GM23338 (cell line): Measurements from ENCODE around the gene GNB1L. TPM values are rescaled to one million over a fixed set of nuclear protein-coding genes. Genes with fewer than 3 reads are reported as not detected.

Experiments used
- ATAC-seq: fragments of 200-7000 bp; cut with Tn5 transposase; 3 replicates; pipeline ENCODE4 v1.9.1; 2020
- DNase-seq: peaks from one replicate; pipeline ENCODE4 v3.0.0-alpha.2; 2015; ENCODE audit warnings: low spot score
- H2AFZ ChIP-seq: fragments of 200-600 bp; sonication (generic); 2 replicates; pipeline ENCODE4 v1.8.0; 2016; ENCODE audit warnings: antibody characterized with exemption, mild to moderate bottlenecking, moderate library complexity
- H3F3A ChIP-seq: fragments of 200-600 bp; sonication (generic); replicated peaks from 2 replicates; pipeline ENCODE4 v1.8.0; 2017; ENCODE audit warnings: antibody characterized with exemption, mixed run types, low read depth
- H3K27ac ChIP-seq: fragments of 200-600 bp; sonication (generic); 2 replicates; pipeline ENCODE4 v1.6.1; 2016; ENCODE audit warnings: low read depth
- H3K27me3 ChIP-seq: fragments of 200-600 bp; sonication (generic); 2 replicates; pipeline ENCODE4 v1.8.0; 2016; ENCODE audit warnings: mild to moderate bottlenecking, mixed run types, moderate library complexity; ENCODE audit not compliant: insufficient read depth
- H3K36me3 ChIP-seq: fragments of 200-600 bp; sonication (generic); 2 replicates; pipeline ENCODE4 v1.8.0; 2016; ENCODE audit warnings: mild to moderate bottlenecking; ENCODE audit not compliant: insufficient read depth
- H3K4me1 ChIP-seq: fragments of 200-600 bp; sonication (generic); 2 replicates; pipeline ENCODE4 v1.8.0; 2016; ENCODE audit warnings: mild to moderate bottlenecking, moderate library complexity; ENCODE audit not compliant: insufficient read depth
- H3K4me2 ChIP-seq: fragments of 200-600 bp; sonication (generic); 2 replicates; pipeline ENCODE4 v1.7.1; 2017; ENCODE audit warnings: mixed run types
- H3K4me3 ChIP-seq: fragments of 200-600 bp; sonication (generic); 2 replicates; pipeline ENCODE4 v1.6.1; 2016; ENCODE audit warnings: mixed run types
- H3K79me2 ChIP-seq: fragments of 200-600 bp; sonication (generic); replicated peaks from 2 replicates; pipeline ENCODE4 v1.8.0; 2017; ENCODE audit warnings: mild to moderate bottlenecking; ENCODE audit not compliant: insufficient read depth
- H3K9me2 ChIP-seq: fragments of 200-600 bp; sonication (generic); 2 replicates; pipeline ENCODE4 v1.8.0; 2017; ENCODE audit not compliant: insufficient read depth
- H4K20me1 ChIP-seq: fragments of 200-600 bp; sonication (generic); replicated peaks from 2 replicates; pipeline ENCODE4 v1.8.0; 2017; ENCODE audit warnings: mild to moderate bottlenecking; ENCODE audit not compliant: insufficient read depth
- H3K27ac Mint-ChIP-seq: 2 replicates; pipeline ENCODE4 v1.8.0; 2020; ENCODE audit warnings: inconsistent platforms, mild to moderate bottlenecking, moderate library complexity, mixed read lengths
- H3K27me3 Mint-ChIP-seq: 3 replicates; pipeline ENCODE4 v1.8.0; 2022; ENCODE audit warnings: low read depth, mild to moderate bottlenecking, moderate library complexity, mixed read lengths, inconsistent platforms; ENCODE audit not compliant: insufficient read depth, poor library complexity
- H3K36me3 Mint-ChIP-seq: 3 replicates; pipeline ENCODE4 v1.8.0; 2021; ENCODE audit warnings: low read depth, mild to moderate bottlenecking, inconsistent platforms, moderate library complexity, mixed read lengths
- H3K4me1 Mint-ChIP-seq: 3 replicates; pipeline ENCODE4 v1.8.0; 2020; ENCODE audit warnings: mild to moderate bottlenecking, inconsistent platforms, mixed read lengths
- H3K4me3 Mint-ChIP-seq: 3 replicates; pipeline ENCODE4 v1.8.0; 2021; ENCODE audit warnings: moderate library complexity, mild to moderate bottlenecking, inconsistent platforms, mixed read lengths
- H3K9me3 Mint-ChIP-seq: 3 replicates; pipeline ENCODE4 v1.8.0; 2020; ENCODE audit warnings: moderate library complexity, mild to moderate bottlenecking, inconsistent platforms, mixed read lengths
- CREB1 ChIP-seq: fragments of 250-450 bp; sonication (Bioruptor Pico); IDR thresholded peaks from 2 replicates; pipeline ENCODE4 v1.5.0; 2020; ENCODE audit warnings: low read depth, mild to moderate bottlenecking, moderate library complexity
- EZH2 ChIP-seq: fragments of 200-600 bp; sonication (generic); IDR thresholded peaks from one replicate; pipeline ENCODE4 v1.8.0; 2017; ENCODE audit warnings: antibody characterized with exemption, mild to moderate bottlenecking, low read depth; ENCODE audit not compliant: unreplicated experiment
- EZH2phosphoT487 ChIP-seq: fragments of 200-600 bp; sonication (generic); IDR thresholded peaks from one replicate; pipeline ENCODE4 v1.8.1; 2018; ENCODE audit warnings: antibody characterized with exemption; ENCODE audit not compliant: unreplicated experiment
- NANOG ChIP-seq: IDR thresholded peaks from 2 replicates; pipeline ENCODE4 v1.6.1; 2016; ENCODE audit warnings: antibody characterized with exemption, borderline replicate concordance
- REST ChIP-seq: IDR thresholded peaks from one replicate; pipeline ENCODE4 v1.6.1; 2018; ENCODE audit warnings: antibody characterized with exemption; ENCODE audit not compliant: unreplicated experiment
- ZNF114 ChIP-seq: fragments of 250-450 bp; sonication (Bioruptor Pico); IDR thresholded peaks from 2 replicates; pipeline ENCODE4 v1.5.0; 2020; ENCODE audit warnings: mild to moderate bottlenecking, moderate library complexity
- ZNF331 ChIP-seq: fragments of 250-450 bp; sonication (Bioruptor Pico); IDR thresholded peaks from 2 replicates; pipeline ENCODE4 v1.5.0; 2020; ENCODE audit warnings: low read depth, mild to moderate bottlenecking, moderate library complexity
- ZNF462 ChIP-seq: fragments of 250-450 bp; sonication (Bioruptor Pico); IDR thresholded peaks from 2 replicates; pipeline ENCODE4 v1.5.0; 2020; ENCODE audit warnings: mild to moderate bottlenecking, moderate library complexity
- polyA plus RNA-seq: library from polyadenylated mRNA; unstranded; fragments of >200 nt; fragmentation: Nextera tagmentation; extraction: Ambion mirVana; gene quantifications from 2 replicates; pipeline ENCODE4 v1.2.1, GENCODE V29; 2016
- total RNA-seq: library from RNA; depleted of rRNA; stranded (reverse); fragments of >200 nt; shearing (Covaris generic); gene quantifications from 2 replicates; pipeline ENCODE4 v1.2.3, GENCODE V29; 2014

The GNB1L gene
- total and polyA plus RNA-seq, 2 experiments from 2014 or later: 15.2 to 27.8 TPM

- H3K4me1 Mint-ChIP-seq: peaks cover 11% of the 10 kb centered on the region
- H3K4me2 ChIP-seq: no peak overlapping the region
- H3F3A ChIP-seq: no peaks in the 10 kb centered on the region
- H3K9me3 Mint-ChIP-seq: no peaks in the 10 kb centered on the region
- H3K36me3 ChIP-seq: no peaks in the 10 kb centered on the region
- H4K20me1 ChIP-seq: no peaks in the 10 kb centered on the region
- TF ChIP-seq EZH2 (no peak), CREB1 (CRISPR knock-in tag) (no peak)
- ATAC-seq: no peak
- H3K4me1 ChIP-seq: no peaks in the 10 kb centered on the region
- H3K27ac ChIP-seq: no peak overlapping the region
- peaks cover 25% of the 10 kb centered on the region for H3K27me3 Mint-ChIP-seq
- DNase-seq: no peak
- no peak overlapping the region for H3K4me3 Mint-ChIP-seq
- H3K4me3 ChIP-seq: no peak overlapping the region
- H3K79me2 ChIP-seq: no peaks in the 10 kb centered on the region
- no peaks in the 10 kb centered on the region for H3K36me3 Mint-ChIP-seq
- H3K27me3 ChIP-seq: peaks cover 10% of the 10 kb centered on the region; the same call in 1 of the 2 replicates
- H3K27ac Mint-ChIP-seq: no peak overlapping the region
- no peaks in the 10 kb centered on the region for H3K9me2 ChIP-seq
- H2AFZ ChIP-seq: no peak overlapping the region
Observed at GRCh38 chr22:19748139-19748538, 106.5 kb downstream of the GNB1L start.

GRCh38 chr22:19747551-19747950, 107.1 kb downstream of the GNB1L start:
- no peaks in the 10 kb centered on the region for H3K9me2 ChIP-seq
- Mint-ChIP-seq H3K4me1 (peaks cover 11% of the 10 kb centered on the region), H3K27me3 (peaks cover 20% of the 10 kb centered on the region), H3K27ac (no peak overlapping the region), H3K4me3 (no peak overlapping the region), H3K9me3 (no peaks in the 10 kb centered on the region), H3K36me3 (no peaks in the 10 kb centered on the region)
- TF ChIP-seq EZH2phosphoT487: no peak
- H3K36me3 ChIP-seq: no peaks in the 10 kb centered on the region
- H3K79me2 ChIP-seq: no peaks in the 10 kb centered on the region
- no peaks in the 10 kb centered on the region for H3F3A ChIP-seq
- H3K4me1 ChIP-seq: no peaks in the 10 kb centered on the region
- DNase-seq (no peak), ATAC-seq (no peak)
- no peak overlapping the region for H2AFZ ChIP-seq
- H3K27ac ChIP-seq: no peak overlapping the region
- H4K20me1 ChIP-seq: no peaks in the 10 kb centered on the region
- H3K4me2 ChIP-seq: no peak overlapping the region
- H3K4me3 ChIP-seq: no peak overlapping the region
- peaks cover 4% of the 10 kb centered on the region; the same call in 1 of the 2 replicates for H3K27me3 ChIP-seq

GRCh38 chr22:19746726-19747125, 107.9 kb downstream of the GNB1L start:
- Mint-ChIP-seq H3K4me1 (peaks cover 11% of the 10 kb centered on the region), H3K4me3 (no peak overlapping the region), H3K36me3 (no peaks in the 10 kb centered on the region), H3K27me3 (peaks cover 16% of the 10 kb centered on the region), H3K27ac (no peak overlapping the region), H3K9me3 (no peaks in the 10 kb centered on the region)
- no peak overlapping the region for H3K27ac ChIP-seq
- no peak overlapping the region for H3K4me3 ChIP-seq
- H4K20me1 ChIP-seq: no peaks in the 10 kb centered on the region
- no peaks in the 10 kb centered on the region for H3K27me3 ChIP-seq
- no peak for ATAC-seq
- no peak for DNase-seq
- H3K79me2 ChIP-seq: no peaks in the 10 kb centered on the region
- no peaks in the 10 kb centered on the region for H3K36me3 ChIP-seq
- no peak overlapping the region for H2AFZ ChIP-seq
- no peaks in the 10 kb centered on the region for H3K9me2 ChIP-seq
- no peak overlapping the region for H3K4me2 ChIP-seq
- H3F3A ChIP-seq: no peaks in the 10 kb centered on the region
- H3K4me1 ChIP-seq: no peaks in the 10 kb centered on the region
- no peak for TF ChIP-seq NANOG
- TF ChIP-seq CREB1 (CRISPR knock-in tag): no peak
- no peak for TF ChIP-seq ZNF462
- no peak for TF ChIP-seq REST
- no peak for TF ChIP-seq ZNF114 (CRISPR knock-in tag)
- TF ChIP-seq ZNF331: no peak
